Measurements from ENCODE around the gene ZNF254. TPM values are rescaled to one million over a fixed set of nuclear protein-coding genes. Genes with fewer than 3 reads are reported as not detected.
A peak's percentile ranks its signal among the peaks of the same experiment; 100 is the strongest.
"Not testable (repeated sequence)": the region's sequence is repeated elsewhere in the genome, so short reads cannot be mapped to it uniquely, and the experiment has no call there.

ZNF254 gene
- total RNA-seq = 10 to 100 TPM; 12.9 to 31.0 TPM

DNA sequence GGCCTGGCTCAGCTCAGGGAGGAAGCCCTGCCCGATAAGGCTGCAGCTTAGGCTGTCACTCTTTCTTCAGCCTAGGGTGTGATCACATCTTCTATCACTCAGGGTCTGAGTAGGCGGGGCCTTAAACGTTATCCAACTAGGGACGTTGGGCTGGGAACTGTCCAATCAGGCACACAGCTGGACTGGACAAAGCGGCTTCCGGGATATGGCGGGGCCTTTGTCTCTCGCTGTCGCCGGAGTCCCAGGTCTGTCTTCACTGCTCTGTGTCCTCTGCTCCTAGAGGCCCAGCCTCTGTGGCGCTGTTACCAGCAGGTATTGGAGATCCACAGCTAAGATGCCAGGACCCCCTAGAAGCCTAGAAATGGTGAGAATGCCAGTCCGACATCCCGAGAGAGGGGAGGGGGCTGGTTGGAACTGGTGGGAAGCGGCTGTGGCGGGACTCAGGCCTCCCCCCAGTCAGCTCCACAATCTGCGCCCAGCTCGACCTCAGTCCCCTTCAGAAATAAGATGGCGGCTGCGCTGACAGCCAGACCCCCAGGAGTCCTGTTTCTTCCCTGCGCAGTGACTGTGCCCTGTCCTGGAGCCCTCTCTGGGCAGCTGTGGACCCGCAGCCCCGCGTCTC, at the start of gene ZNF254:
ZNF254 (plus strand) TSS at position 214 of the 622 bp plus-strand sequence; CDS start at position 335, 121 bp downstream.
- Histone ChIP-seq H3K9me3 (no peaks in the 10 kb centered on the region), H3K4me1 (ENCODE audit: control insufficient read depth in 1 of 2, low read depth in 2 of 2) (peaks cover 0 to 6% of the 10 kb centered on the region in 2 donors), H3K27ac (peak within 1 kb of the TSS; percentile 81 to 84), H3K36me3 (no peaks in the 10 kb centered on the region), H3K27me3 (replicated peaks; ENCODE audit: insufficient read depth) (no peaks in the 10 kb centered on the region), H3K4me3 (peak within 1 kb of the TSS; percentile 96)
- DNase-seq (ENCODE audit: low spot score) (peak; percentile 86), ATAC-seq (ENCODE audit: insufficient number of reproducible peaks, low FRiP score, low read depth) (peak; percentile 96)
- TF ChIP-seq, protein P1, sequence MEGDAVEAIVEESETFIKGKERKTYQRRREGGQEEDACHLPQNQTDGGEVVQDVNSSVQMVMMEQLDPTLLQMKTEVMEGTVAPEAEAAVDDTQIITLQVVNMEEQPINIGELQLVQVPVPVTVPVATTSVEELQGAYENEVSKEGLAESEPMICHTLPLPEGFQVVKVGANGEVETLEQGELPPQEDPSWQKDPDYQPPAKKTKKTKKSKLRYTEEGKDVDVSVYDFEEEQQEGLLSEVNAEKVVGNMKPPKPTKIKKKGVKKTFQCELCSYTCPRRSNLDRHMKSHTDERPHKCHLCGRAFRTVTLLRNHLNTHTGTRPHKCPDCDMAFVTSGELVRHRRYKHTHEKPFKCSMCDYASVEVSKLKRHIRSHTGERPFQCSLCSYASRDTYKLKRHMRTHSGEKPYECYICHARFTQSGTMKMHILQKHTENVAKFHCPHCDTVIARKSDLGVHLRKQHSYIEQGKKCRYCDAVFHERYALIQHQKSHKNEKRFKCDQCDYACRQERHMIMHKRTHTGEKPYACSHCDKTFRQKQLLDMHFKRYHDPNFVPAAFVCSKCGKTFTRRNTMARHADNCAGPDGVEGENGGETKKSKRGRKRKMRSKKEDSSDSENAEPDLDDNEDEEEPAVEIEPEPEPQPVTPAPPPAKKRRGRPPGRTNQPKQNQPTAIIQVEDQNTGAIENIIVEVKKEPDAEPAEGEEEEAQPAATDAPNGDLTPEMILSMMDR (IDR thresholded peaks at IDR 0.05) = no peak

DNA sequence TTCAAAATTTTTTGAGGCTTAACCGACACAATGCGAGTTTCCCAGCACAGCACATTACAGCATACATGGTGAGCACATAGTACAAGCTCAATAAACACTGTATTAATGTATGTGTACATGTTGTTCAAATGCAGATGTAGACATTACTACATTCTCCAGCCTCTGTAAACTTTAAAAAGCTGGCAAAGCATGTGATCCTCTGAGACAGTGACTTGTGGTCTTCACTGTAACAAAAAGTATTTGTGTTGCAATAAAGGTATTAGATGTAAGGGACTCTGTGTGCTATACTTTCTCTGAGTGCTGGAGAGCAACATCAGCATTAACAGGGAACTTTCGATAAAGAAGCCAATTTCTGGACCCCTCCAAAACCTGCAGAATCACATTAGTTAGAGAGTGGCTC, 46.4 kb upstream of the ZNF254 start:
- no peak for DNase-seq (ENCODE audit: low spot score)
- Histone ChIP-seq H3K4me1 (ENCODE audit: control insufficient read depth in 1 of 2, low read depth in 2 of 2) (peaks cover 15 to 36% of the 10 kb centered on the region in 2 donors), H3K9me3 (no peaks in the 10 kb centered on the region), H3K27me3 (replicated peaks; ENCODE audit: insufficient read depth) (no peaks in the 10 kb centered on the region), H3K4me3 (no peak overlapping the region), H3K27ac (no peak overlapping the region), H3K36me3 (peaks cover 8% of the 10 kb centered on the region)
- ATAC-seq (ENCODE audit: insufficient number of reproducible peaks, low FRiP score, low read depth) = no peak
- TF ChIP-seq, protein P1 (IDR thresholded peaks at IDR 0.05) = no peak

DNA sequence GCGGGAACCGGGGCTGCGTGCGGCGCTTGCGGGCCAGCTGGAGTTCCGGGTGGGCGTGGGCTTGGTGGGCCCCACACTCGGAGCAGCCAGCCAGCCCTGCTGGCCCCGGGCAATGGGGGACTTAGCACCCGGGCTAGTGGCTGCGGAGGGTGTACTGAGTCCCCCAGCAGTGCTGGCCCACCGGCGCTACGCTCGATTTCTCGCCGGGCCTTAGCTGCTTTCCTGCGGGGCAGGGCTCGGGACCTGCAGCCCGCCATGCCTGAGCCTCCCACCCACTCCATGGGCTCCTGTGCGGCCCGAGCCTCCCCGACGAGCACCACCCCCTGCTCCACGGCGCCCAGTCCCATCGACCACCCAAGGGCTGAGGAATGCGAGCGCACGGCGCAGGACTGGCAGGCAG, 45.7 kb upstream of the ZNF254 start:
- H3K4me3 ChIP-seq; H3K27me3 ChIP-seq (replicated peaks; ENCODE audit: insufficient read depth); H3K9me3 ChIP-seq; H3K27ac ChIP-seq; ATAC-seq (ENCODE audit: insufficient number of reproducible peaks, low FRiP score, low read depth); H3K36me3 ChIP-seq; DNase-seq (ENCODE audit: low spot score): not testable (repeated sequence)
- H3K4me1 ChIP-seq (ENCODE audit: control insufficient read depth in 1 of 2, low read depth in 2 of 2) = peaks cover 13 to 29% of the 10 kb centered on the region in 2 donors

DNA sequence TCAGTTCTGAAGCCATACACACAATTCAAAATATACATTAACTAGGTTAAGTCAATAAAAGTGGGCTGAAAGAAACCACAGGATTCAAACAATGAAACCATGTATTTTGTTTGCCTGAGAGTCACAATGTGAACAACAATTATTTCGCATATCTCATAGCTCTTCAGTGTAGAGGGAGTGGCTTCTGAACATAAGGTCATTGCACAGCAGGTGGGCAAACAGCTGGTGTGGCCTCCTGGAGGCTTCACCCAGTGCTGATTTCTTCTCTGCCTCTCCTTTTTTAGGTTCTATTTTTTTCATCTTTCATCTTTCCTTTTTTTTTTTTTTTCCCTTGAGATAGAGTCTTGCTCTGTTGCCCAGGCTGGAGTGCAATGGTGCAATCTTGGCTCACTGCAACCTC, 40.4 kb upstream of the ZNF254 start:
- Histone ChIP-seq H3K4me1 (ENCODE audit: control insufficient read depth in 1 of 2, low read depth in 2 of 2) (no peaks in the 10 kb centered on the region), H3K27me3 (replicated peaks; ENCODE audit: insufficient read depth) (no peaks in the 10 kb centered on the region), H3K36me3 (peaks cover 33% of the 10 kb centered on the region), H3K9me3 (no peaks in the 10 kb centered on the region), H3K27ac (no peak overlapping the region), H3K4me3 (no peak overlapping the region)
- DNase-seq (ENCODE audit: low spot score) = no peak
- ATAC-seq (ENCODE audit: insufficient number of reproducible peaks, low FRiP score, low read depth) = no peak
- TF ChIP-seq, protein P1 (IDR thresholded peaks at IDR 0.05) = no peak

DNA sequence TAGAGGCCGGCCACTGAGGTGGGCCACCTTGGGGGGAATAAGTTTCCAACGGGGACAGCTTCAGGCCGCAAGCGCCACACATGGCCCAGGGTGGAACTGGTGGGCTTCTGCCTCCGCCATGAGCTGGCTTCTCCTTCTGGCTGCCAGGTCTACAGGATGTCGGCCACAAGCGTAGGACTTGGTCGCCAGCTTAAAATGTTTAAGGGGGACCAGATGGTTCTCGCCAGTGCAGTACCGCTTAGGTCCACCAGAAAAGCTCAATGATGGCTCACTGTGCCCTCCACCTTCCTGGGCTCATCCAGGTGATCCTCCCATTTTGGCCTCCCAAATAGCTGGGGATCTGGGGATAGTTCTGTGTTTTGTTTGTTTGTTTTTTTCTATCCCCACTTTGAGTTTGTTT, 38.7 kb upstream of the ZNF254 start:
- Histone ChIP-seq H3K27me3 (replicated peaks; ENCODE audit: insufficient read depth) (no peaks in the 10 kb centered on the region), H3K4me1 (ENCODE audit: control insufficient read depth in 1 of 2, low read depth in 2 of 2) (no peaks in the 10 kb centered on the region), H3K9me3 (no peaks in the 10 kb centered on the region), H3K4me3 (no peak overlapping the region), H3K36me3 (peaks cover 48% of the 10 kb centered on the region), H3K27ac (no peak overlapping the region)
- DNase-seq (ENCODE audit: low spot score) = no peak
- no peak for ATAC-seq (ENCODE audit: insufficient number of reproducible peaks, low FRiP score, low read depth)
- TF ChIP-seq, protein P1 (IDR thresholded peaks at IDR 0.05) = no peak

DNA sequence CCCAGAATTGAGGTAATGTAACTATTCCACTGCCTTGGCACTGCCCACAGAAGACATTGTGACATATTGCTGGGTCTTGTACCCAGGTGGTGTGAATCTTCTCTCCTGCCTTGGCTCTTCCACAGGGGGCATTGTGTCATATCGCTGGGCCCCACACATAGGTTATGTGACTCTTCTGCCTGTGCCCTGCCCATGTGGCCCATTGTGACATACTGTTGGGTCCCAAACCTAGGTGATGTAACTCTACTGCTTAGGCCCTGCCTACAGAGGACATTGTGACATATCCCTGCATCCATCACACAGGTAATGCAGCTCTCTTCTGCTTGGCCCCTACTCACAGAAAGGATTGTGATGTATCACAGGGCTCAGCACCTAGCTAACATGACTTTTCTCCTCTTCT, 37.5 kb upstream of the ZNF254 start:
- Histone ChIP-seq H3K9me3 (no peaks in the 10 kb centered on the region), H3K36me3 (peaks cover 51% of the 10 kb centered on the region), H3K4me1 (ENCODE audit: control insufficient read depth in 1 of 2, low read depth in 2 of 2) (no peaks in the 10 kb centered on the region), H3K27ac (no peak overlapping the region), H3K4me3 (no peak overlapping the region), H3K27me3 (replicated peaks; ENCODE audit: insufficient read depth) (no peaks in the 10 kb centered on the region)
- TF ChIP-seq, protein P1 (IDR thresholded peaks at IDR 0.05) = no peak
- no peak for DNase-seq (ENCODE audit: low spot score)
- no peak for ATAC-seq (ENCODE audit: insufficient number of reproducible peaks, low FRiP score, low read depth)

All from thoracic aorta (tissue), 2 donors.